ENCODE results near the gene SUSD5. TPM values are rescaled to one million over a fixed set of nuclear protein-coding genes. Genes with fewer than 3 reads are reported as not detected.

The SUSD5 gene
- total RNA-seq, 2 experiments from 2014 or later: not detected

GRCh38 chr3:33134026-33134625, 84.5 kb downstream of the SUSD5 start:
- POLR2A ChIA-PET: no interaction called here
- Mint-ChIP-seq H3K27ac (no peak overlapping the region), H3K27me3 (no peaks in the 10 kb centered on the region), H3K36me3 (ENCODE audit: low read depth) (peaks cover 18% of the 10 kb centered on the region), H3K4me3 (no peak overlapping the region), H3K9me3 (no peaks in the 10 kb centered on the region), H3K4me1 (ENCODE audit: low read depth) (no peaks in the 10 kb centered on the region)
- TF ChIP-seq, protein P1, sequence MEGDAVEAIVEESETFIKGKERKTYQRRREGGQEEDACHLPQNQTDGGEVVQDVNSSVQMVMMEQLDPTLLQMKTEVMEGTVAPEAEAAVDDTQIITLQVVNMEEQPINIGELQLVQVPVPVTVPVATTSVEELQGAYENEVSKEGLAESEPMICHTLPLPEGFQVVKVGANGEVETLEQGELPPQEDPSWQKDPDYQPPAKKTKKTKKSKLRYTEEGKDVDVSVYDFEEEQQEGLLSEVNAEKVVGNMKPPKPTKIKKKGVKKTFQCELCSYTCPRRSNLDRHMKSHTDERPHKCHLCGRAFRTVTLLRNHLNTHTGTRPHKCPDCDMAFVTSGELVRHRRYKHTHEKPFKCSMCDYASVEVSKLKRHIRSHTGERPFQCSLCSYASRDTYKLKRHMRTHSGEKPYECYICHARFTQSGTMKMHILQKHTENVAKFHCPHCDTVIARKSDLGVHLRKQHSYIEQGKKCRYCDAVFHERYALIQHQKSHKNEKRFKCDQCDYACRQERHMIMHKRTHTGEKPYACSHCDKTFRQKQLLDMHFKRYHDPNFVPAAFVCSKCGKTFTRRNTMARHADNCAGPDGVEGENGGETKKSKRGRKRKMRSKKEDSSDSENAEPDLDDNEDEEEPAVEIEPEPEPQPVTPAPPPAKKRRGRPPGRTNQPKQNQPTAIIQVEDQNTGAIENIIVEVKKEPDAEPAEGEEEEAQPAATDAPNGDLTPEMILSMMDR (IDR thresholded peaks at IDR 0.05): no peak
- ATAC-seq (peak; percentile 30), DNase-seq (no peak)
- CTCF ChIA-PET: interaction anchor here (1.0 to 1.5 kb wide), 3 partner anchors 10 to 653 kb away, joined by 3 to 6 read pairs (median 4); no protein-coding TSS in a partner anchor
- intact Hi-C loops (cut with micrococcal nuclease): loop anchor here (5.0 kb wide), 1 partner anchor 238 kb away; no protein-coding TSS in a partner anchor

- Mint-ChIP-seq H3K9me3 (no peaks in the 10 kb centered on the region), H3K4me3 (no peak overlapping the region), H3K27me3 (no peaks in the 10 kb centered on the region), H3K27ac (no peak overlapping the region), H3K36me3 (ENCODE audit: low read depth) (peaks cover 18% of the 10 kb centered on the region), H3K4me1 (ENCODE audit: low read depth) (no peaks in the 10 kb centered on the region)
- ChIA-PET POLR2A (interaction anchor here (0.5 kb wide), 1 partner anchor 600 kb away, joined by 3 read pairs; no protein-coding TSS in a partner anchor), CTCF (interaction anchor here (0.6 to 4.0 kb wide), 50 partner anchors 10 to 661 kb away, joined by 3 to 78 read pairs (median 4); partner anchors contain the start of genes CRTAP and SUSD5)
- intact Hi-C loops (cut with micrococcal nuclease): loop anchor here (5.0 kb wide), 1 partner anchor 240 kb away; no protein-coding TSS in a partner anchor
- ATAC-seq (peak; percentile 17), DNase-seq (no peak)
- TF ChIP-seq, protein P1 (IDR thresholded peaks at IDR 0.05): no peak
These were observed 86.6 kb downstream of the SUSD5 start for GRCh38 chr3:33132019-33132360.

GRCh38 chr3:33131331-33132018, 87.1 kb downstream of the SUSD5 start:
- ATAC-seq (peak; percentile 80), DNase-seq (peak; percentile 50)
- intact Hi-C loops (cut with micrococcal nuclease): loop anchor here (2.0 to 5.0 kb wide), 2 partner anchors 241 to 655 kb away; no protein-coding TSS in a partner anchor
- CTCF ChIA-PET: interaction anchor here (0.6 to 4.0 kb wide), 65 partner anchors 9 to 661 kb away, joined by 3 to 78 read pairs (median 4); partner anchors contain the start of genes CRTAP and SUSD5
- no peak overlapping the region for H3K4me3 Mint-ChIP-seq
- H3K27ac Mint-ChIP-seq: no peak overlapping the region
- POLR2A ChIA-PET: interaction anchor here (0.5 kb wide), 1 partner anchor 600 kb away, joined by 3 read pairs; no protein-coding TSS in a partner anchor
- H3K27me3 Mint-ChIP-seq: no peaks in the 10 kb centered on the region
- TF ChIP-seq, protein P1 (IDR thresholded peaks at IDR 0.05): peak; percentile 84
- H3K9me3 Mint-ChIP-seq: no peaks in the 10 kb centered on the region
- H3K36me3 Mint-ChIP-seq (ENCODE audit: low read depth): peaks cover 15% of the 10 kb centered on the region
- no peaks in the 10 kb centered on the region for H3K4me1 Mint-ChIP-seq (ENCODE audit: low read depth)

- Mint-ChIP-seq H3K4me1 (ENCODE audit: low read depth) (no peaks in the 10 kb centered on the region), H3K36me3 (ENCODE audit: low read depth) (peaks cover 13% of the 10 kb centered on the region), H3K9me3 (no peaks in the 10 kb centered on the region)
These were observed 88.5 kb downstream of the SUSD5 start for GRCh38 chr3:33130144-33130543.

More at GRCh38 chr3:33130144-33130543, 88.5 kb downstream of the SUSD5 start:
- intact Hi-C loops (cut with micrococcal nuclease): loop anchor here (2.0 to 5.0 kb wide), 2 partner anchors 242 to 657 kb away; no protein-coding TSS in a partner anchor
- H3K27ac Mint-ChIP-seq: no peak overlapping the region
- TF ChIP-seq, protein P1 (IDR thresholded peaks at IDR 0.05): no peak
- POLR2A ChIA-PET: no interaction called here
- no peak overlapping the region for H3K4me3 Mint-ChIP-seq
- no peak for ATAC-seq
- CTCF ChIA-PET: interaction anchor here (0.9 to 4.0 kb wide), 4 partner anchors 12 to 243 kb away, joined by 3 to 78 read pairs (median 21); no protein-coding TSS in a partner anchor
- no peaks in the 10 kb centered on the region for H3K27me3 Mint-ChIP-seq
- DNase-seq: no peak

Measured in activated CD8-positive, alpha-beta T cell treated with anti-CD3 and anti-CD28 coated beads for 36 hours (primary cell).